GM19397 (cell line): ENCODE data around the gene ATOX1.
"Not testable (repeated sequence)": the region's sequence is repeated elsewhere in the genome, so short reads cannot be mapped to it uniquely, and the experiment has no call there.

ENCODE experiments used
- ATAC-seq: cut with Tn5 transposase; IDR thresholded peaks from one replicate; pipeline ENCODE4 v1.9.1; 2021; ENCODE audit warnings: mild to moderate bottlenecking, moderate library complexity; ENCODE audit not compliant: unreplicated experiment

Gene ATOX1

GRCh38 chr5:151734064-151734408, 24.4 kb downstream of the ATOX1 start:
- no peak for ATAC-seq

GRCh38 chr5:151733358-151734063, 24.9 kb downstream of the ATOX1 start:
- ATAC-seq, result no peak

GRCh38 chr5:151730381-151730780, 28.1 kb downstream of the ATOX1 start:
- no peak for ATAC-seq

GRCh38 chr5:151729597-151729996, 28.8 kb downstream of the ATOX1 start:
- not testable (repeated sequence) for ATAC-seq

GRCh38 chr5:151724360-151724759, 34.1 kb downstream of the ATOX1 start:
- ATAC-seq, result no peak

- no peak for ATAC-seq
Observed at GRCh38 chr5:151722546-151722945, 35.9 kb downstream of the ATOX1 start.

GRCh38 chr5:151721812-151722391, 36.5 kb downstream of the ATOX1 start:
- ATAC-seq, result peak; percentile 20

GRCh38 chr5:151721087-151721646, 37.3 kb downstream of the ATOX1 start:
- peak; percentile 81 for ATAC-seq

- no peak for ATAC-seq
Observed at GRCh38 chr5:151720215-151720614, 38.2 kb downstream of the ATOX1 start.

GRCh38 chr5:151719228-151720000, 39.0 kb downstream of the ATOX1 start:
- no peak for ATAC-seq

- ATAC-seq, result no peak
Observed at GRCh38 chr5:151718646-151719045, 39.8 kb downstream of the ATOX1 start.

GRCh38 chr5:151718153-151718552, 40.3 kb downstream of the ATOX1 start:
- ATAC-seq, result no peak

- ATAC-seq, result no peak
Observed at GRCh38 chr5:151717416-151717815, 41.0 kb downstream of the ATOX1 start.

GRCh38 chr5:151709109-151709735, 49.2 kb downstream of the ATOX1 start:
- ATAC-seq, result no peak

- no peak for ATAC-seq
Observed at GRCh38 chr5:151708126-151708525, 50.3 kb downstream of the ATOX1 start.

- ATAC-seq, result no peak
Observed at GRCh38 chr5:151707567-151707966, 50.9 kb downstream of the ATOX1 start.

- ATAC-seq, result no peak
Observed at GRCh38 chr5:151706906-151707305, 51.5 kb downstream of the ATOX1 start.

- ATAC-seq, result no peak
Observed at GRCh38 chr5:151703780-151704179, 54.7 kb downstream of the ATOX1 start.

GRCh38 chr5:151703227-151703626, 55.2 kb downstream of the ATOX1 start:
- peak; percentile 95 for ATAC-seq

GRCh38 chr5:151700820-151701219, 57.6 kb downstream of the ATOX1 start:
- ATAC-seq, result no peak

GRCh38 chr5:151700296-151700695, 58.1 kb downstream of the ATOX1 start:
- no peak for ATAC-seq
